Activated CD8-positive, alpha-beta T cell treated with anti-CD3 and anti-CD28 coated beads for 36 hours (primary cell): ENCODE data around the gene ACTL6A. TPM values are rescaled to one million over a fixed set of nuclear protein-coding genes. Genes with fewer than 3 reads are reported as not detected.

Experiments
- ATAC-seq: fragments of 200-7000 bp; cut with Tn5 transposase; one replicate; pipeline ENCODE4 v1.10.0; 2021; ENCODE audit warnings: mild to moderate bottlenecking, moderate library complexity
- CTCF ChIA-PET: fragments of 350-600 bp; sonication (Branson Sonifier 250); formaldehyde crosslinking; loops from one replicate; lab custom pipeline; 2021; ENCODE audit warnings: antibody characterized with exemption; lab: Charles Lee
- POLR2A ChIA-PET: fragments of 350-600 bp; sonication (Branson Sonifier 250); formaldehyde crosslinking; loops from one replicate; lab custom pipeline; 2021; ENCODE audit warnings: antibody characterized with exemption; lab: Charles Lee
- DNase-seq: peaks from one replicate; pipeline ENCODE4 v3.0.0-alpha.2; 2020
- H3K27ac Mint-ChIP-seq: one replicate; pipeline ENCODE4 v1.8.0; 2021; ENCODE audit warnings: mild to moderate bottlenecking, mixed read lengths
- H3K27me3 Mint-ChIP-seq: one replicate; pipeline ENCODE4 v1.8.0; 2021; ENCODE audit warnings: mixed read lengths
- H3K36me3 Mint-ChIP-seq: one replicate; pipeline ENCODE4 v1.8.0; 2021; ENCODE audit warnings: low read depth, mixed read lengths
- H3K4me1 Mint-ChIP-seq: one replicate; pipeline ENCODE4 v1.8.0; 2021; ENCODE audit warnings: low read depth, mixed read lengths
- H3K4me3 Mint-ChIP-seq: one replicate; pipeline ENCODE4 v1.8.0; 2021; ENCODE audit warnings: mild to moderate bottlenecking, moderate library complexity, mixed read lengths
- H3K9me3 Mint-ChIP-seq: one replicate; pipeline ENCODE4 v1.8.0; 2021; ENCODE audit warnings: mixed read lengths
- CTCF ChIP-seq: fragments of 200-600 bp; IDR thresholded peaks from one replicate; pipeline ENCODE4 v1.8.0; 2022; ENCODE audit warnings: antibody characterized with exemption, mild to moderate bottlenecking
- intact Hi-C: fragments of 100-400 bp; cut with micrococcal nuclease; formaldehyde crosslinking; loops from one replicate; pipeline ENCODE4 v1.10.0; 2022
- total RNA-seq, 2 experiments: library from RNA; stranded (reverse); gene quantifications; one replicate each; pipeline ENCODE4 v1.2.3, GENCODE V29; 2021

Gene ACTL6A
- total RNA-seq, 2 experiments from 2014 or later, result 87.1 to 88.4 TPM

GRCh38 chr3:179565496-179565895 lies 2.8 kb downstream of the ACTL6A start:
- intact Hi-C loops, result loop anchor here (10.0 kb wide), 1 partner anchor 551 kb away; no protein-coding TSS in a partner anchor
- Mint-ChIP-seq H3K27ac (peak overlapping the region; percentile 66), H3K4me3 (peak overlapping the region; percentile 20), H3K9me3 (no peaks in the 10 kb centered on the region), H3K4me1 (peaks cover 32% of the 10 kb centered on the region), H3K27me3 (no peaks in the 10 kb centered on the region), H3K36me3 (peaks cover 11% of the 10 kb centered on the region)
- ChIA-PET POLR2A (interaction anchor here (1.0 to 3.1 kb wide), 4 partner anchors 12 to 242 kb away, joined by 3 to 9 read pairs (median 4); partner anchors contain the start of genes MRPL47, NDUFB5 and ZNF639), CTCF (no interaction called here)
- ATAC-seq (peak; percentile 22), DNase-seq (peak; percentile 17)
- no peak for TF ChIP-seq CTCF

- no peak overlapping the region for H3K4me3 Mint-ChIP-seq
- TF ChIP-seq CTCF, result no peak
- no peak for ATAC-seq
- no peak overlapping the region for H3K27ac Mint-ChIP-seq
- no peaks in the 10 kb centered on the region for H3K9me3 Mint-ChIP-seq
- H3K27me3 Mint-ChIP-seq, result no peaks in the 10 kb centered on the region
- H3K4me1 Mint-ChIP-seq, result no peaks in the 10 kb centered on the region
- intact Hi-C loops, result no loop called here
- ChIA-PET CTCF (no interaction called here), POLR2A (no interaction called here)
- no peak for DNase-seq
- peaks cover 31% of the 10 kb centered on the region for H3K36me3 Mint-ChIP-seq
Measured at GRCh38 chr3:179580992-179581391, 18.3 kb downstream of the ACTL6A start.

GRCh38 chr3:179589143-179589542 lies 26.4 kb downstream of the ACTL6A start:
- Mint-ChIP-seq H3K9me3 (no peaks in the 10 kb centered on the region), H3K27ac (peak overlapping the region; percentile 74), H3K36me3 (peaks cover 35% of the 10 kb centered on the region), H3K4me1 (peaks cover 8% of the 10 kb centered on the region), H3K4me3 (no peak overlapping the region), H3K27me3 (no peaks in the 10 kb centered on the region)
- no peak for TF ChIP-seq CTCF
- ATAC-seq, result peak; percentile 73
- intact Hi-C loops, result no loop called here
- POLR2A ChIA-PET, result no interaction called here
- CTCF ChIA-PET, result interaction anchor here (0.6 to 1.1 kb wide), 2 partner anchors 9 to 20 kb away, joined by 3 read pairs; no protein-coding TSS in a partner anchor
- no peak for DNase-seq

- H3K27me3 Mint-ChIP-seq, result no peaks in the 10 kb centered on the region
- H3K4me3 Mint-ChIP-seq, result no peak overlapping the region
- H3K27ac Mint-ChIP-seq, result peak overlapping the region; percentile 52
- POLR2A ChIA-PET, result no interaction called here
- intact Hi-C loops, result no loop called here
- ATAC-seq (no peak), DNase-seq (no peak)
- CTCF ChIA-PET, result interaction anchor here (1.5 kb wide), 1 partner anchor 14 kb away, joined by 5 read pairs; the partner anchor contains the start of gene NDUFB5
- H3K36me3 Mint-ChIP-seq, result peaks cover 32% of the 10 kb centered on the region
- no peaks in the 10 kb centered on the region for H3K9me3 Mint-ChIP-seq
- no peak for TF ChIP-seq CTCF
- peaks cover 8% of the 10 kb centered on the region for H3K4me1 Mint-ChIP-seq
Measured at GRCh38 chr3:179590669-179591068, 27.9 kb downstream of the ACTL6A start.

GRCh38 chr3:179591313-179591712 lies 28.6 kb downstream of the ACTL6A start:
- POLR2A ChIA-PET, result no interaction called here
- Mint-ChIP-seq H3K9me3 (no peaks in the 10 kb centered on the region), H3K4me1 (peaks cover 8% of the 10 kb centered on the region), H3K27me3 (no peaks in the 10 kb centered on the region), H3K4me3 (no peak overlapping the region), H3K36me3 (peaks cover 28% of the 10 kb centered on the region), H3K27ac (no peak overlapping the region)
- intact Hi-C loops, result no loop called here
- no peak for DNase-seq
- CTCF ChIA-PET, result interaction anchor here (1.5 kb wide), 1 partner anchor 14 kb away, joined by 5 read pairs; the partner anchor contains the start of gene NDUFB5
- no peak for ATAC-seq
- no peak for TF ChIP-seq CTCF
